ENCODE results near the gene ABCA9.
"Not testable (repeated sequence)": the region's sequence is repeated elsewhere in the genome, so short reads cannot be mapped to it uniquely, and the experiment has no call there.

ABCA9 gene

GRCh38 chr17:68944435-68945035, 116.2 kb downstream of the ABCA9 start:
- DNase-seq, result no peak

GRCh38 chr17:68943812-68944182, 116.9 kb downstream of the ABCA9 start:
- not testable (repeated sequence) for DNase-seq

- DNase-seq, result no peak
Measured at GRCh38 chr17:68943123-68943811, 117.5 kb downstream of the ABCA9 start.

- DNase-seq, result no peak
Measured at GRCh38 chr17:68942389-68942788, 118.3 kb downstream of the ABCA9 start.

GRCh38 chr17:68941761-68942160, 119.0 kb downstream of the ABCA9 start:
- no peak for DNase-seq

- DNase-seq, result no peak
Measured at GRCh38 chr17:68939195-68939594, 121.5 kb downstream of the ABCA9 start.

- DNase-seq, result no peak
Measured at GRCh38 chr17:68937890-68938514, 122.7 kb downstream of the ABCA9 start.

- no peak for DNase-seq
Measured at GRCh38 chr17:68927516-68927915, 133.2 kb downstream of the ABCA9 start.

GRCh38 chr17:68924793-68925720, 135.7 kb downstream of the ABCA9 start:
- no peak for DNase-seq
